ENCODE measurements around the gene MIA2. TPM values are rescaled to one million over a fixed set of nuclear protein-coding genes. Genes with fewer than 3 reads are reported as not detected.
A peak's percentile ranks its signal among the peaks of the same experiment; 100 is the strongest.
"Not testable (repeated sequence)": the region's sequence is repeated elsewhere in the genome, so short reads cannot be mapped to it uniquely, and the experiment has no call there.

The MIA2 gene
- total and polyA plus RNA-seq, 8 donors = 24.7 to 47.4 (median 34.4) TPM

GRCh38 chr14:39291701-39292100, 58.0 kb downstream of the MIA2 start:
- intact Hi-C loops (cut with DNase I) = no loop called here
- no peaks in the 10 kb centered on the region for H3K9me3 ChIP-seq
- WGBS, 2 donors = 77 to 78% methylated on average over 4 of the region's 4 CpGs
- H3K27me3 ChIP-seq = no peaks in the 10 kb centered on the region
- DNase-seq = no peak
- no peak for FAIRE-seq
- TF ChIP-seq, protein P1, sequence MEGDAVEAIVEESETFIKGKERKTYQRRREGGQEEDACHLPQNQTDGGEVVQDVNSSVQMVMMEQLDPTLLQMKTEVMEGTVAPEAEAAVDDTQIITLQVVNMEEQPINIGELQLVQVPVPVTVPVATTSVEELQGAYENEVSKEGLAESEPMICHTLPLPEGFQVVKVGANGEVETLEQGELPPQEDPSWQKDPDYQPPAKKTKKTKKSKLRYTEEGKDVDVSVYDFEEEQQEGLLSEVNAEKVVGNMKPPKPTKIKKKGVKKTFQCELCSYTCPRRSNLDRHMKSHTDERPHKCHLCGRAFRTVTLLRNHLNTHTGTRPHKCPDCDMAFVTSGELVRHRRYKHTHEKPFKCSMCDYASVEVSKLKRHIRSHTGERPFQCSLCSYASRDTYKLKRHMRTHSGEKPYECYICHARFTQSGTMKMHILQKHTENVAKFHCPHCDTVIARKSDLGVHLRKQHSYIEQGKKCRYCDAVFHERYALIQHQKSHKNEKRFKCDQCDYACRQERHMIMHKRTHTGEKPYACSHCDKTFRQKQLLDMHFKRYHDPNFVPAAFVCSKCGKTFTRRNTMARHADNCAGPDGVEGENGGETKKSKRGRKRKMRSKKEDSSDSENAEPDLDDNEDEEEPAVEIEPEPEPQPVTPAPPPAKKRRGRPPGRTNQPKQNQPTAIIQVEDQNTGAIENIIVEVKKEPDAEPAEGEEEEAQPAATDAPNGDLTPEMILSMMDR (IDR thresholded peaks at IDR 0.05) = no peak
- no peak overlapping the region for H3K27ac ChIP-seq
- no peaks in the 10 kb centered on the region for H3K4me1 ChIP-seq
- H3K36me3 ChIP-seq = peaks cover 0 to 19% (median 9%) of the 10 kb centered on the region in 3 donors
- ATAC-seq = no peak
- H3K4me3 ChIP-seq = no peak overlapping the region

GRCh38 chr14:39293629-39294028, 59.9 kb downstream of the MIA2 start:
- WGBS, 2 donors = 97 to 99% methylated on average over 2 of the region's 2 CpGs
- ATAC-seq (no peak), FAIRE-seq (peak; percentile 67), DNase-seq (no peak)
- intact Hi-C loops (cut with DNase I) = no loop called here
- Histone ChIP-seq H3K27ac (no peak overlapping the region), H3K9me3 (no peaks in the 10 kb centered on the region), H3K27me3 (no peaks in the 10 kb centered on the region), H3K36me3 (peaks cover 0 to 19% (median 9%) of the 10 kb centered on the region in 3 donors), H3K4me3 (no peak overlapping the region), H3K4me1 (no peaks in the 10 kb centered on the region)
- TF ChIP-seq, protein P1 (IDR thresholded peaks at IDR 0.05) = no peak

DNA sequence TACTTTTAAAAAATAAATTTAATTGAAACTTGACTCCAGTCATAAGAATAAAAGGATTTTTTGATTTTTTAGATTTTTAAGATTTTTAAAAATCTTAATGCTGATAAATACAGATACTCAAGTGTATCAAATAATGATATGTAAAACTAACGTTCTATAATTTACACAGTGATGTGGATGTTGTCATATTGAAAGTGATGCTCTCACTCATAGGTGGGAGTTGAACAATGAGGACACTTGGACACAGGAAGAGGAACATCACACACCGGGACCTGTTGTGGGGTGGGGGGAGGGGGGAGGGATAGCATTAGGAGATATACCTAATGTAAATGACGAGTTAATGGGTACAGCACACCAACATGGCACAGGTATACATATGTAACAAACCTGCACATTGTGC, 66.7 kb downstream of the MIA2 start:
- H3K9me3 ChIP-seq; DNase-seq; H3K27ac ChIP-seq; ATAC-seq; intact Hi-C loops (cut with DNase I); H3K27me3 ChIP-seq; H3K4me3 ChIP-seq; FAIRE-seq; H3K4me1 ChIP-seq: not testable (repeated sequence)
- WGBS, 2 donors = 79 to 88% methylated on average over 3 of the region's 3 CpGs
- peaks cover 0 to 13% (median 5%) of the 10 kb centered on the region in 3 donors for H3K36me3 ChIP-seq

GRCh38 chr14:39302124-39302810, 68.6 kb downstream of the MIA2 start:
- no peak overlapping the region for H3K27ac ChIP-seq
- H3K4me3 ChIP-seq = no peak overlapping the region
- WGBS, 2 donors = 94 to 95% methylated on average over 4 of the region's 4 CpGs
- peaks cover 0 to 7% (median 0%) of the 10 kb centered on the region in 3 donors for H3K36me3 ChIP-seq
- H3K27me3 ChIP-seq = no peaks in the 10 kb centered on the region
- intact Hi-C loops (cut with DNase I) = no loop called here
- FAIRE-seq = no peak
- no peaks in the 10 kb centered on the region for H3K9me3 ChIP-seq
- H3K4me1 ChIP-seq = no peaks in the 10 kb centered on the region
- ATAC-seq = no peak
- TF ChIP-seq, protein P1 (IDR thresholded peaks at IDR 0.05) = no peak
- DNase-seq = no peak

DNA sequence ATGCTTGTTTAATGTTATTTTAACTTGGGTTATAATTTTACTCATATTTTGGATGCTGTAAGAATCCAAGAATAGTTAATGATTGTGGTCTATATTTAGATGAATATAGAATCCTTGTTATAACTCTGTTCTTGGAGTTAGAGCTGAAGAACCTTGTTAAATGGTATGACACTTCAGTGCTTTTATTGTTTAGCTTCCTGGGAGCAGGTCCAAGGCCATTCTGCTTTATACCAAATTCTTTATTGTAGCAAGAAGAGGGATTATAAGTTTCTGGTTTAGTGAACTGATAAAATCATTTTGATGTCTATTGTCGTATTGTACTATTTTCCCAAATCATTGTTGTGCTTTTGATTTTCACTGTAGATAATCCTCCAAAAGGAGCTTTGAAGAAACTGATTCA, 69.4 kb downstream of the MIA2 start:
- Histone ChIP-seq H3K27ac (no peak overlapping the region), H3K9me3 (no peaks in the 10 kb centered on the region), H3K4me3 (no peak overlapping the region), H3K36me3 (peaks cover 0 to 7% (median 0%) of the 10 kb centered on the region in 3 donors), H3K4me1 (no peaks in the 10 kb centered on the region), H3K27me3 (no peaks in the 10 kb centered on the region)
- TF ChIP-seq, protein P1 (IDR thresholded peaks at IDR 0.05) = no peak
- FAIRE-seq (no peak), ATAC-seq (no peak), DNase-seq (no peak)
- intact Hi-C loops (cut with DNase I) = no loop called here
- 76 to 79% methylated on average over 1 of the region's 1 CpG for WGBS, 2 donors
